K562 (cell line): ENCODE measurements around the gene CBX8. TPM values are rescaled to one million over a fixed set of nuclear protein-coding genes. Genes with fewer than 3 reads are reported as not detected.

Source experiments
- BHLHE40 ChIP-seq: IDR thresholded peaks from 2 replicates; pipeline ENCODE4 v1.6.1; 2011; ENCODE audit warnings: low read length, improper control_type of control experiment
- BMI1 ChIP-seq: fragments of 150-350 bp; IDR thresholded peaks from 2 replicates; pipeline ENCODE4 v1.6.1; 2014; ENCODE audit warnings: low read length
- CEBPZ ChIP-seq: fragments of 150-350 bp; IDR thresholded peaks from 2 replicates; pipeline ENCODE4 v1.6.1; 2014; ENCODE audit warnings: low read depth, mild to moderate bottlenecking, low read length, borderline replicate concordance
- CHD1 ChIP-seq: fragments of 200-600 bp; sonication (generic); IDR thresholded peaks from one replicate; pipeline ENCODE4 v1.6.1; 2012; ENCODE audit warnings: mild to moderate bottlenecking, moderate library complexity, low read length, inconsistent platforms
- CHD4 ChIP-seq: fragments of 200-600 bp; sonication (generic); IDR thresholded peaks from 3 replicates; pipeline ENCODE4 v1.6.1; 2012; ENCODE audit warnings: low read depth, mild to moderate bottlenecking, mixed read lengths, low read length, inconsistent platforms; ENCODE audit not compliant: insufficient read depth, insufficient replicate concordance, poor library complexity, severe bottlenecking
- CREB1 ChIP-seq, 2 experiments: sonication (generic) in 1 of 2; formaldehyde crosslinking in 1 of 2; IDR thresholded peaks; 2 replicates each; pipeline versions ENCODE4 v1.6.1 to v1.8.0; 2012 to 2022; ENCODE audit warnings: inconsistent platforms in 1 of 2, mild to moderate bottlenecking in 1 of 2, missing genetic modification reagents in 1 of 2, moderate library complexity in 1 of 2
- DEAF1 ChIP-seq: fragments of 450-650 bp; formaldehyde crosslinking; IDR thresholded peaks from 2 replicates; pipeline ENCODE4 v1.4.0; 2020; ENCODE audit warnings: mild to moderate bottlenecking, moderate library complexity
- FOXA3 ChIP-seq, 2 experiments: fragments of 450-650 bp in 1 of 2; sonication (generic) in 1 of 2; formaldehyde crosslinking; IDR thresholded peaks in 1 of 2; conservative IDR thresholded peaks in 1 of 2; 2 replicates each; pipeline versions ENCODE4 v1.4.0 to v1.8.0; 2020 to 2022; ENCODE audit warnings: mild to moderate bottlenecking in 2 of 2, missing genetic modification reagents in 1 of 2
- KHSRP ChIP-seq: fragments of 450-650 bp; IDR thresholded peaks from 2 replicates; pipeline ENCODE4 v1.6.1; 2017
- KLF13 ChIP-seq: fragments of 450-650 bp; IDR thresholded peaks from 2 replicates; pipeline ENCODE4 v1.6.1; 2016; ENCODE audit warnings: missing genetic modification characterization, low read depth, mild to moderate bottlenecking, missing compliant biosample characterization, moderate library complexity, borderline replicate concordance
- MAFF ChIP-seq: IDR thresholded peaks from 2 replicates; pipeline ENCODE4 v1.6.1; 2012; ENCODE audit warnings: low read length, improper control_type of control experiment
- MAZ ChIP-seq, 2 experiments: fragments of 450-650 bp in 1 of 2; sonication (generic) in 1 of 2; formaldehyde crosslinking; IDR thresholded peaks in 1 of 2; conservative IDR thresholded peaks in 1 of 2; 2 replicates each; pipeline versions ENCODE4 v1.4.0 to v1.5.0; 2020; ENCODE audit warnings: mild to moderate bottlenecking in 1 of 2, missing genetic modification reagents in 1 of 2
- NFIX ChIP-seq: fragments of 250-450 bp; sonication (Bioruptor Pico); IDR thresholded peaks from 2 replicates; pipeline ENCODE4 v1.4.0; 2020; ENCODE audit warnings: low read depth, mild to moderate bottlenecking, moderate library complexity
- NFYB ChIP-seq: IDR thresholded peaks from 2 replicates; pipeline ENCODE4 v1.6.1; 2011; ENCODE audit warnings: mild to moderate bottlenecking, moderate library complexity; ENCODE audit not compliant: insufficient read length; ENCODE audit errors: extremely low read depth
- SIN3A ChIP-seq, 2 experiments: fragments of 150-350 bp in 1 of 2; IDR thresholded peaks; 2 replicates each; pipeline ENCODE4 v1.6.1; 2011 to 2016; ENCODE audit warnings: borderline replicate concordance in 2 of 2, low read depth in 2 of 2, low read length in 2 of 2, mild to moderate bottlenecking in 2 of 2, moderate library complexity in 2 of 2; ENCODE audit not compliant: control insufficient read depth in 1 of 2
- SLC30A9 ChIP-seq: fragments of 250-450 bp; sonication (Bioruptor Pico); IDR thresholded peaks from 2 replicates; pipeline ENCODE4 v1.8.0; 2022; ENCODE audit warnings: mild to moderate bottlenecking, moderate library complexity
- TBP ChIP-seq: optimal IDR thresholded peaks from 2 replicates; pipeline ENCODE3; 2011; ENCODE audit warnings: low read depth, low read length, improper control_type of control experiment
- TGIF2 ChIP-seq: sonication (generic); formaldehyde crosslinking; IDR thresholded peaks from 2 replicates; pipeline ENCODE4 v1.8.1; 2022; ENCODE audit warnings: mild to moderate bottlenecking, missing genetic modification reagents, moderate library complexity
- ZBTB9 ChIP-seq: fragments of 450-650 bp; formaldehyde crosslinking; IDR thresholded peaks from 2 replicates; pipeline ENCODE4 v1.4.0; 2020; ENCODE audit warnings: mild to moderate bottlenecking, moderate library complexity
- ZNF431 ChIP-seq: sonication (generic); formaldehyde crosslinking; IDR thresholded peaks from 2 replicates; pipeline ENCODE4 v1.8.0; 2022; ENCODE audit warnings: mild to moderate bottlenecking, missing genetic modification reagents
- ZNF717 ChIP-seq: fragments of 250-450 bp; sonication (Bioruptor Pico); IDR thresholded peaks from 2 replicates; pipeline ENCODE4 v1.5.0; 2021
- polyA plus RNA-seq, 8 experiments: library from polyadenylated mRNA; depleted of rRNA in 4 of 8; stranded (reverse) in 5 of 8; unstranded in 3 of 8; fragments of >200 nt; fragmentation: Nextera tagmentation in 2 of 8; fragmentation: Illumina TruSeq in 1 of 8; extraction: Ambion mirVana in 2 of 8; extraction: Trizol in 1 of 8; gene quantifications; 2 replicates each; pipeline versions ENCODE4 v1.2.1 to v1.2.3, GENCODE V29; 2011 to 2014; ENCODE audit warnings: inconsistent platforms in 1 of 8, missing spikeins in 1 of 8
- total RNA-seq, 7 experiments: library from RNA; depleted of rRNA in 6 of 7; stranded (reverse); fragments of >200 nt in 6 of 7; fragmentation: Illumina TruSeq in 2 of 7; extraction: Trizol in 2 of 7; gene quantifications; 2 replicates each; pipeline versions ENCODE4 v1.2.1 to v1.2.3, GENCODE V29; 2011 to 2021; ENCODE audit warnings: low replicate concordance in 1 of 7

The CBX8 gene
- total and polyA plus RNA-seq, 9 of the 15 experiments (the other 6 are each of a cell fraction or from before 2014, with no cell fraction given) = 0.08 to 11.9 (median 2.6) TPM

- TF ChIP-seq ZBTB9 (CRISPR knock-in tag) (no peak), BHLHE40 (peak; percentile 68), FOXA3 (CRISPR knock-in tag; conservative IDR thresholded peaks at IDR 0.05 in 1 of 2, IDR thresholded peaks at IDR 0.05 in 1 of 2) (no peak), NFIX (CRISPR knock-in tag) (no peak), NFYB (no peak), CEBPZ (no peak), MAZ (CRISPR knock-in tag; conservative IDR thresholded peaks at IDR 0.05 in 1 of 2, IDR thresholded peaks at IDR 0.05 in 1 of 2) (peak; percentile 90 to 91), CHD4 (peak; percentile 63), KLF13 (0 out of 2 replicates have a peak, but pooled peaks have one; percentile 26), MAFF (no peak), DEAF1 (CRISPR knock-in tag) (peak; percentile 33; the same call in 1 of the 2 replicates), ZNF717 (no peak), CREB1 (IDR thresholded peaks at IDR 0.05) (no peak), CREB1 (CRISPR knock-in tag; IDR thresholded peaks at IDR 0.05) (no peak), CHD1 (no peak), KHSRP (no peak), SIN3A (IDR thresholded peaks at IDR 0.05; ENCODE audit: borderline replicate concordance in 2 of 2, control insufficient read depth in 1 of 2, low read depth in 2 of 2, low read length in 2 of 2) (peak in 1 of 2 experiments; percentile 47; a peak in 1 of 4 replicates), BMI1 (no peak), SLC30A9 (CRISPR knock-in tag) (no peak), ZNF431 (CRISPR knock-in tag) (no peak), TBP (no peak), TGIF2 (CRISPR knock-in tag) (no peak)
Observed at GRCh38 chr17:79777120-79777893, 19.6 kb downstream of the CBX8 start (continued).
